HG02759 (cell line): ENCODE data around the gene CABP7.

Experiments used
- ATAC-seq: cut with Tn5 transposase; IDR thresholded peaks from one replicate; pipeline ENCODE4 v1.9.1; 2021; ENCODE audit warnings: mild to moderate bottlenecking, moderate library complexity; ENCODE audit not compliant: unreplicated experiment

Gene CABP7

DNA sequence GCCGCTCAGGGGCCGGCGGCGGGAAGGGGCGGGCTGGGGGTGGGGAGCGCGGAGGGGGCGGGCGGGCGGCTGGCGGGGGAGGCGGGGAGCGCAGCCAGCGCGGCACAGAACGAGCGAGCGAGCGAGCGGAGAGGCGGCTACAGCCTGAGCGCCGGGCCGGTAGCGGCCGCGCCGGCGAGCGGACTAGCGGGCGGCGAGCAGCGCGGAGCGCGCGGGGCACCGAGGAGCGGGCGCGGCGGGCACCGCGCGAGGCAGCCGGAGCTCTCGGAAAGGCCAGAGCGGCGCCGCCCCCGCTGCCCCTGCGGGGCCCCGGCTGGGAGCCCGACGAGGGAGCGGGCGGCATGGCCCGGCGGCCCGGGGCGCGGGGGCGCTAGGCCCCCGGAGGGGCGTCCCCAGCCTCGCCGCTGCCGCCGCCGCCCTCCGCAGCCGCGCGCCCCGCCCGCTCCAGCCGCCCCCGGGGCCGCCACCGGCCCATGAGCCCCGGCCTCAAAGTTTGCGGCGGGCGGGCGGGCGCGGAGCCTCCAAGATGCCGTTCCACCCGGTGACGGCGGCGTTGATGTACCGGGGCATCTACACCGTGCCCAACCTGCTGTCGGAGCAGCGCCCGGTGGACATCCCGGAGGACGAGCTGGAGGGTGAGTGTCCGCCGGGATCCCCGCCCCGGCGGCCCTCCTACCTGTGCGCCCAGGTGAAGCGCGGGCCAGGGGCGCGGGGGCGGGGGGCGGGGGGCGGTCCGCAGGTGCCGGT lies at the start of gene CABP7:
Gene CABP7 (plus strand): TSS at position 105 of the 747 bp plus-strand sequence. CDS start 422 bp downstream, at position 527.
- no peak for ATAC-seq

DNA sequence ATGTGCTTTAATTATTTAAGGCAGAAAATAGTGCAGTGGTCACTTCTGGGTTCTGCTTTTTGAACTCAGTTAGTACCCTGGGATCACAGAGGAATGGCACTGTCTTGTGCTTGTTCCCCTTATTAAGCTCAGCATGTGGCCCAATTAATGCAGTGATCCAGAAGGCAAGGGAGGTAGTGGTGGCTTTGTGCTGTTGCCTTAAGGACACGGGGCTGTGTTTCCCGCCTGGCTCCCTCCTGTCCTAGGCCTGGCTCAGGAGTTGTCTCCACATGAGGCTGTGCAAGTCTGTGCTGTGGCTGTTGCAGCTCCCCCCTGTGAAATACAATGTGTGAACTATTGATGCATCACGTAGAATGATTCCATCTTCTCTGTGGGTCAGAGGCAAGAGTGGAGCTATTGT lies 49.2 kb upstream of the CABP7 start:
- no peak for ATAC-seq

DNA sequence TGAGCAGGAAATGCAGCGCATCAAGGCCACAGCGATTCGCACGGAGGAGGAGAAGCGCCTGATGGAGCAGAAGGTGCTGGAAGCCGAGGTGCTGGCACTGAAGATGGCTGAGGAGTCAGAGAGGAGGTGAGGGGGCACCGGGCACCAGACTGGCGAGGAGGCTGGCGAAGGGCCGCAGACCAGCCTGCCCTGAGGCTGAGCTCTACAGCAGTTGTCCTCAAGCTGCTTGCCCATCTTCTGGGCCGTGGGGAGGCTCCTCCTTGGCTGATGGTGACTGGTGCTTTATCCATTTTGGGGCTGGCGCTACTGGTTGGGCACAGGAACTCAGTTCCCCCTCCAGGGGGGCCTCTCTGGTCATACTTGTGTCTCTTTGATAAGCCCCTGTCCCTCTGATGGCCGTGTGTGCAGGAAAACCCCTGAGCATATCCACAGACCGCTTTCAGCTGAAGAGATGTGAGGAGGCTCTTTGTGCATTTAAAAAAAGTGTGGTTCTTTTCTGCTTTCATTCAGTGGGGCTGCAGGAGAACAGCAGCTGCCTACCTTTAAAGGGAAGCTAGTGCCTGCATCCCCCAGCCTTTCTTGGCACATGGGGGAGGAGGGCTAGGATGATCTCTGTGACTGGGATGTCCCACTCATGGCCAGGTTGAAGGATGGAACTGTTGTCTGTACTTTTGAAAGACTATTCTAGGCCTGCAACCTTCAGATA lies 46.3 kb upstream of the CABP7 start:
- no peak for ATAC-seq

DNA sequence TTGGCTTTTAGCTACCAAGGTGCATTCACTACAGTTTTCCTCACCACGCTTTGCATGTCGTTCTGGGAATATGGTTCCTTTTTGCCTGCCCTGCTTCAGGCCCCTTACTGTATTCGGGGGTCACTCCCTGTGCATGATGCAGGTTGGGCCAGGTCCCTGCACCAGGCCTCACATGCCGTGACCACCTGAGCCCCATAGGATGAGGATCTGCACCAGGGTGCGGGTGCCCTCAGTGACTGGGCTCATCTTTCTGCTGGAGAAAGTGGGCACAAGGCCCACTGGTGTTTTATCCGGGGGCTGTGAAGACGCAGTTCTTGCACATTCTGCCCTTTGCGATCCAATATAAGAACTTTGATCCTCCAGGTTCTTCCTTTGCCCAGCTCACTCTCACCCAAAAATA lies 45.7 kb upstream of the CABP7 start:
- no peak for ATAC-seq

DNA sequence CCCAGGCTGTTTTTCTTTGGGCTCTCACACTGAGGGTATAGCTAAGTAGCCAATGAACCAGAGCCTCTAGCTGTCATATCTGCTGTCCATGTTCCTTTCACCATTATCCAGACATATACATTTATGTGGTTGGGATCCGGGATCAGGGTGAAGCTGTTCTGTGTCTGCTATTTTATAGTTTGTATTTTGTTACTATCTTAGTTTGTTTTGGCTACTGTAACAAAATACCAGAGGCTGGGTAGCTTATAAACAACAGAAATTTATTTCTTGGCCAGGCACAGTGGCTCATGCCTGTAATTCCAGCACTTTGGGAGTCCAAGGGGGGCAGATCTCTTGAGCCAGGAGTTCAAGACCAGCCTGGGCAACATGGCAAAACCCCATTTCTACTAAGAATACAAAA lies 40.5 kb upstream of the CABP7 start:
- no peak for ATAC-seq

DNA sequence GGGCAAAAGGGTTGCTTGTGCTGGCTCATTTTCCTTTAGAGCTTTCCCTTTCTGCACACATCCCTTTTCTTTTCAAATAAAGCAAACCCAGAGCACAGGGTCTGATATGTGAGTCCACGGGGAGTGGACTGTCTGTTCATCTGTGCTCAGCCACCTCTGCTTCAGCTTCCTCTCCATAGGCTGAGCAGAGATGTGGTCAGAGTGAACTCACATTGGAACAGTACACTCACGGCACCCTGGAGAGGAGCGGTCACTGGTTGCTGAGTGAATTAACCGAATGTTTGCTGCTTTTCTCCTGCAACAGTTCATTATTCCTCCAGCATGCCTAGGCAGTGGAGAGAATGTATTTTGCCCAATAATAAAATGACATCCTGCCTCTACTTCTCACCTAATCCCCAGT lies 36.3 kb upstream of the CABP7 start:
- ATAC-seq = no peak

DNA sequence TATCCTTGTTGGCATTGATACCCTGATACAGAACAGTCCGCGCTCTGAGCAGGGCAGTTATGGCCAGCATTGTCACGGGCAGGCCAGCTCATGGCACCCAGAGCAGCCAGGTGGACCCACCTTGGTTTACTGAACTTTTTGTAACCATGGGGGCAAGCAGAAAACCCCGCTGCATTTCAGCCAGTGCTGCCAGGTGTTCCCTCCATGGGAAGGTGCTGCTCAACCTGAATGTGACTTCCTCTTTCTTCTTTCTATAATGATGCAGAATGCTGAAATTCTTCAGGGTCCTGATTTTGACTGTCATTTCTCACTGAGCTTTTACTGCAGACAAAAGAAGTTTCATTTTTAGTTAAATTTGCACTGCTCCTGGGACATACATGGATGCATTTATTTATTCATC lies 35.6 kb upstream of the CABP7 start:
- ATAC-seq = no peak

DNA sequence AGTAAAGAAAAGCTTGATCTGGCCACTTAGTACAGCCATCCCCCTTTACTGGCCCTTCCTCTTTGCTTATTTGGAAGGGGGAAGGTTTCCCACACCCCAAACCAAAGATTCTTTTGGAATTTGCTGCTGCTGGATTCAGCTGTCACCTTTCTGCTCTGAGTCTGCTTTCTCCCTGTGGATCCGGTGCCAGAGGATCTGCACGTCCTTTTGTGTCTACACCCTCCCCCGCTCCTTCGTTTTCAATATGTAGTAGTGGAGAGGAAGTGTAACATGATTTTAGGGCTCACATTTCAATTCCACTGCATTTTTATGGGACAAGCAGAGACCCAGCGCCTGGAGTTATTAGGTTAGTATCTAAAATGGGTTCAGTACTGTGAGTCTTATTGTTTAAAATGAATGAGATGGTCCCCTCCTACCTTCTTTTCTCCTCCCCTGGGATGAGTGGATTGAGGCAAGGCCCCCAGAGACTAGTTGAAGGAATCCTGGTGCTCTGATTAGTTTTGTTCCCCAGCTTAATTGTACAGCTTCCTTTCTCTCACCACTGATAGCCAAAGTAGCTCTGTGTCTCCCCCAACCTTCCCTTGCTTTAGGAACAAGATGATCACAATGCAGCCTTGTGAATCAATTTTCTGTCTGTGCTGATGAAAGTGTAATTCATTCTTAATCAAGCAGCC lies 30.5 kb upstream of the CABP7 start:
- no peak for ATAC-seq

DNA sequence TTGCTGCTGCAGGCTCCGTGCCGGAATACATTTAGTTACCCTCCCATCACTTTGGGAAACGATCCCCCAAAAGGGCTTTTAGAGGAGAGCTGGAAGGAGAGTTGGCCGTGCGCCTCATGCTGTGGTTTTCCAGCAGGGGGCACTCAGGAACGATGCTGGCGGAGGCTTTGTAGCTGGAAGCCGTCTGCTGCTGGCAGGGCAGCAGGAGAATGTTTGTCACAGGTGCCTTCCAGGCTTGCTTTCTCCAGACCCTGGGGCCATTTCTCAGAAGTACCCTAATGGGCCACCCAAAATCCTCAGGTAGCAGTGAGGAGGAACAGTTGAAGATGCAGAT lies 30.0 kb upstream of the CABP7 start:
- ATAC-seq = no peak

DNA sequence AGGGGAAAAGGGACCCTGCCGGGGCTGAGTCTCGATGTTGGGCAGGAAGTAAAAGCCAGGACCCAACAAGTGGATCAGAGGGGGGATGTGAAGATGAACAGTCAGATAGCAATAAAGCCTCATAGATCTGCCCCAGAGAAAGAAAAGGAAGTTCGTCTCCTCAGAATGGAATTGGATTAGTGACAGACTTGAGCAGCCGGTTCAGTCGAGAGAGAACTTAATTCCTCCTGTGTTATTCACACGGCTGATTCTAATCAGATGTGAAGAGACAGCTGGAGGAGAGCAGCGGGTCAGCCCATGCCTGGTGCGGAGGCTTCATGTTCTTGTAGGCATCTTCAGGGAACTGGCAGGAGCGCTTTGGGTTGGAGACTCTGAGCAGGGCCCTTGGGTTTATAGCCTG lies 29.3 kb upstream of the CABP7 start:
- no peak for ATAC-seq

DNA sequence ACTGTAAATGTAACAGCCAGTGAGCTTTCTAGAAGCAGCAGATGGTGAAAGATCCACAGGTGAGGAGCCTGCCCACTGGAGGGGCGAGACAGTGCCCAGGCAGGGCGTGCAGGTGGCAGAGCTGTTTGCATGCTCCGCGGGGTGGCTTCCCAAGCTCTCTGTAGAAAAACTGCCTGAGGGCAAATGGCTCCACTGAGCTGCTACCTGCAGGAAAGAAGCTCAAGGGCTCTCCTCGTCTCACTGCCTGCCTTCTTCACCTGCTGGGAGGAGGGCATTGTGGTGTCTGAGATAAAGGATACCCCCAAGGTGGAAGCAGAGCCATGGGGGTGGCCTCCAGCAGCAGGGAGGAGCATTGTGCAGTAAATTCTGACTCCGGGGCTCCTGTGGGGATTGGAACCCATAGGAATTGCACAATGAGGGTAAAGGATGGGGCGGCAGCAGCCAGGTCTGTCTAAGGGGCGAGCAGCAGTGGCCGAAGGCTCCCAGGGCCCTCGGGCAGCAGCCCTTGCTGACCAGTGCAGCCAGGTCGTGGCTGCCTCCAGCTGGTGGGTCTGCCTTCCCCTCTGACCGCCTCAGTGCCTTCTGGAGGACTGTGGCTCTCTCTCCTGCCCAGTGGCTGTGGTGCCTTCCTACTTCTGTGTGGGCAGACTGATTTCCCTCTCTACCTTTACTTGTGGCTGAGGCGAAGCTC lies 28.0 kb upstream of the CABP7 start:
- ATAC-seq = no peak

DNA sequence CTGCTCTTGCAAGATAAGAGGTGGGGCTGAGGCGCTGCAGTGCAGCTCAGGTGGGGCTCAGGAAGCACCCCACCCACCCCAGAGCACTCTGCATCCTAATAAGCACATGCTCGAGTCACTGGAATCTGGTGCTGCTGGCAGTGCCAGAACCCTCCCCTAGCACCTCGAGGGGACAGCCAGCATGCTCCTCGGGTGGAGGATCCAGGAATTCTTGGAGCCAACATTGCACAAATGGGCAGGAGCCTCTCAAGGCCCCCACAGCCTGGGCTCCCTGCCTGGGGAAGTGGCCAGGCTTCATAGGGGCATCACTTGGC lies 27.5 kb upstream of the CABP7 start:
- ATAC-seq = no peak

DNA sequence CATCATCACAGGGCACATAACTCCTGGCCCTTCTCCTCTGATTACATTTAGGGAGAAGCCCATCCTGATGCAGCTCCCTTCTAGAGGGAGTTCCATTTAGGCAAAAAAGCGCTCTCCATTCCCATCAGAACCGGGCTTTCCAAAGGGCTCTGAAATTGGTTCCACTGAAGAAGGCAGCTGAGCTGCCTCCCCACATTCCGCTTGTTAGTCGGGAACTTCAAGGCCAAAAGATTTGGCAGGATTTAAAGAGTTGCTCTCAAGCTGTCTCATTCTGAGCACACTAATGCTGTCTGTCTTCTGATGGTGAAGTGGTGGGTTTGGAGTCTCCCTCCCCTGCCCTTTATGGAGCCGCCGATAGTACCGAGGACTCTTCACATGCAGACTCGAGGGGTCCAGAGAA lies 26.6 kb upstream of the CABP7 start:
- ATAC-seq = no peak

DNA sequence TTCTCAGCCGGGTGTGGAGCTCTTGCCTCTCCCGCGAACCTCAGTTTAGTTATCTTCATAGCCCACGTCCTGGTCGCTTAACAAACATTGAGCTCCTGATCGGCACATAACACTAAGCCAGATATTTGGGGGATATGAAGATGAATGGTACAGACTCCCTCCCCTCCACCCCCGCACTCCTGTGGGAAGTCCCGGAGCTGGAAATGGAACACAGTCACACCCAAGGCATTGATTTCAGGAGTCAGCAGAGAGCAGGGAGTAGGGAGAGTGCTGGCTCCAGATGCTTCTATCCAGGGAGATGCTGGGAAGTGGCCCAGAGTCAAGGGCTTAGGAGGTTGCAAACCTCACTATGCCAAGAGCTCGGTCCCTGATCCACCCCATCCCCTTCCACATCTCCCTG lies 26.1 kb upstream of the CABP7 start:
- ATAC-seq = no peak

DNA sequence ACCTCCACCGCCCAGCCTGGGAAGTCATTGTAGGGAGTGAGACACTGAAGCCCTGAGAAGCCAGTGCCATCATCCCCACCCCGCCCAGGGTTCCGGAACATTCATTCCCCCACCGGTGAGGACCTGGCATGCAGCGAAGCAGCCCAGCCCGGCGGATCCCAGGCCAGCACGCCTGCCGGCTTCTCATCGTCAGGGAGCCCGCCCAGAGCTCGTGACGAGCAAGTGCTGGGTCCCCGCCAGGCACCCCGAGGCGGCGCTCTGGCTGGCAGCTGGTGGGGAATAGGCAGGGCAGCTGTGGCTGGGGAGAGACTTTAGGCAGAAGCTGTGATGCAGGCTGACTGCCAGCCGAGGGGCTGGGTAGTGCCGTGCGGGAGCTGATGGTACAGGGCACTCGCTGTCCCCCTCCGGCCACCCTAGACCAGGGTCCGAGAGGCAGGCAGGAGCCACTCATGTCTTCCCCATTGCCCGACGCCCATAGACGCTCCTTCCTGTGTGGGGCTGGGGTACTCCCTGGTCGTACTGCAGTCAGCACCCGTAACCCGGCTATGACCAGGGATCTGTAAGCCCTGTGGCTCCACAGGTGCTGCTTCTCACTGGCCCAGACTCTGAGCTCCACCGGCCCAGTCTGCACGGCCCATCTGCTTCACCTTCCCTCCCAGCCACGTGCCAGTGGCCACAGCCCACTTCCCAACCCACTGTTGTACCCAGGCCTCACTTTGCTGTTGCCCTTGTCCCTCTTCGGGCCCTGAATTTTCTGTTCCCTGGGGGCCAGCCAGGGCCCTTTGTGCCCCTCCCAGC lies 24.5 kb upstream of the CABP7 start:
- no peak for ATAC-seq

DNA sequence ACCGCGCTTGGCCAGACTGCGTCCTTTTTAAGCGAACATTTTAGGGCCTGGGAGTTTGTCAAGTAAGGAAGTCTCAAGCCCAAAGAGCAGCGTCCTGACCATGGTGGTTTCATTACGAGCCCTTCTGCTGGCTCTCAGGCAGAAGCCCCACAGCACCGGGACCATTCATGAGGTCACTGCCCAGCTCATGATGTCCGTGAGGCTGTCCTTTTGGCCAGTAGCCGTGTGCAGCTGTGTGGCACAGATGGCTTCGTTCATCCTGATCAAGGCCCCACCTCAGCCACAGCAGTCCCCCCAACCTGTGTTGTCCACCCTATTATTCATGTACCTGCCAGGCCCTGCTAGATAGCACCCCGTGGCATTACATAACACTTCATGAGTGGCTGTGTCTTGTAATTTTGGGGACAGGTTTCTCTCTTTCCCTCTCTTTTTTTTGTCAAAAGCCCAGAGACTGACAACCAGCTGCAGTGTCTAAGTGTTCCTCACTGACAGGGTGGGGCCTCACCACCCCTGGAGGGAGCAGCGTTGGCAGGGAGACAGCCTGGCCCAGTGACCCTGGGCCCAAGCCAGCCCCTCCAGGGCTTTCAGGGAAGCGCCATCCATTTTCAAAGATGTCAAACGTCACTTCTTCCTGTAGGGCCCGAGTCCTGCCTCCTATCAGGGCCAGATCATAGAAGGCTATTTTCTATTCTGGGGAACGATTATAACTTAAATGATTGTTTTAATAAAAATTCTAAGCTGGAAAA lies 21.8 kb upstream of the CABP7 start:
- no peak for ATAC-seq

DNA sequence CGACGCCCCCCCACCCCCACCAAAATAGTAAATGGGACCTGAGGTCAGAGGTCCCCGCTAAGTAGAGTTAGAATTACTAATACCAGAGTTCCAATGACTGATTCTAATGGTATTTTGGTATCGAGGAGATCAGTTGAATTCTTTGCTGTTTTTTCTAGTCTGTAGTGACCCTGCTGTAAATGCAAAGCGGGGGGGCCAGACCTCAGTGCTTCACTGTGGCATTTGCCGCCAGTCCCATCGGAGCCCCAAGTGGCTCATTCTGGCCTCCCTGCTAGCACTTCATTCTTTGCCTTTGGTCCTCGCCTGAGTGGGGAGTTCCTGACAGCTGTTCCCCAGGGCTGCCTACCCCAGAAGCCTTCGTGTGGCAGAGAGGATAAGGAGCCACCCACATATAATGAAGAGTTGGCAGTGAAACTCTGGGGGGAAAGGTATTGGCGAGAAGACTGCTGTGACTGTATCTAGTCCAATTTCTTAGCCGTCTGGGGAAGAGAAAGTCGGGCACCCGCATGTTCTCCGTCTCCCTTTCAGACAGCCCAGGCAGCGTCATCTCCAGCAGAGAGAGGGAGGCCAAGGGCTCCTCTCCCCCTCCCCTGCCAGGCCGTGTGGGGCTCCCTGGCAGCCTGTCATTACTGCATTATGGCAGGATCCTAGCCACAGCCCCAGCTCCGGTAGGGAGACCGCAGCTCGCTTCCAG lies 19.4 kb upstream of the CABP7 start:
- no peak for ATAC-seq

DNA sequence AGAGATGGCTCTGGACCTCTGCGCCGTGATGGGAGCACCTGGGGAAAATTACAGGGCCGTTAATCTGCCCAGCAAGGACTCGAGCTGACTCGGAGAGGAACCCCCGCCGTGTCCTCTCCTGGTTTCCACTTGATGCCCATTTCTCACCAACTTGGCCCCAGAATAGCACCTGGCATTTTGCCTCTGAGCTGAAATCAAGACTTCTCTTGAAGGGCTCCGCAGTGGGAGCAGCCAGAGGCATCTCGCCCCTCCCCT lies 19.0 kb upstream of the CABP7 start:
- ATAC-seq = no peak

DNA sequence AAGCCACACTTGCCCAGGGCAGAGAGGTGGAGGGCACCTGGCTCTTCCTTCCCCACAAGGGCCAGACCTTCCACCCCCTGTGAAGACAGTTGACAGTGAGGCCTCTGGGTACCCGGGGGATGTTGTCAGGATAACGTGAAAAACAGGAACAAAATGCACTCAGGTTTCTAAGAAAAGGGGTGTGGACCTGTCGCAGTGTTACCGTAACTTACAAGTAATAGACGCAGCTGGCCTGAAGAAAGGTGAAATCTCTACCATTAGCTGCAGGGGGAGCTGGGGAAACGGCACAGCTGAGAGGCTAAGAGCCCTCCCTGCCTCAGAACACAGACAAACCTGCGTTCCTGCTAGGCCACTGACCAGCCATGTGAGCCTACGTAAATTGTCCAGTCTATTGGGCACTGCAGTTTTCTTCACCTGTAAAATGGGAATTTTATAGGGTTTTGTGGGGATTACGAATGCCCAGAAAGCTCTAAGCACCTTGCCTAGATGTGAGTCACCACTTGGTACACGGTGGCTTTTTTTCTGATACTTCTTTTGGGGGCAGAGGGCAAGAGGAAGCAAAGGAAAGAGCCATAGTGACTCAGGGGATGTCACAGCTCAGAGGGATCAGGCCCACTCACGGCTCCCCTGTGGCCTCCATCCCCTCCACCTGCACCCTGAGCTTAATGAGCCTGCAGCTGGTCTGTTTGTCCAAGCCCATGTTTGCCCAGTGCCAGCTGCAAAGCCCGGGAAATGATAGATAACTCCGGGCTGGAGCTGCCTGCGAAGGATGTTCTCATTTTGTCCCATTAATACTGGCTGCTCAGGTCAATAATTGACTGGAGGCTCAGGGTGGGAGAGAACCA lies 18.4 kb upstream of the CABP7 start:
- no peak for ATAC-seq
